Midbrain (tissue), 1 donor: ENCODE results near the gene TTC28.
"Not testable (repeated sequence)": the region's sequence is repeated elsewhere in the genome, so short reads cannot be mapped to it uniquely, and the experiment has no call there.

Experiments used
- DNase-seq: peaks from one replicate; lab custom pipeline; 2025; lab: John Stamatoyannopoulos, UW

Gene TTC28

DNA sequence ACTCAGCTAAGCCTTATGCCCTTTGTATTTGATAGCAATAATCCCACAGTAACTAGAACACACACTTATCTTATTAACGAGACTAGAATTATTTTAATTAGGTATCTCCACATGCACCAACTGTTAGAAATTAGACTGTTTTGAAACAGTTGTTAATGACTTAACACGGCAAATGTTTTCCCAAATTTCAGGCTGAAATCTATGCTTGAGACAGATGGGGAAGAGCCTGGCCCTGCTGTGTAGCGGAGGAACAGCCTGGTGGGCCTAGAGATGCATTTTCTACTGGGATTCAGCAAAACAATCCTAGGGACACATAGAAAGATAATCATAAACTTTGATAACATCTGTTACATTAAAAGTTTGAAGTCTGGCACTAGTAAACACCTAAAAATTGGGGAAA is 273.4 kb downstream of the TTC28 start:
- DNase-seq, result no peak

- no peak for DNase-seq
Observed at GRCh38 chr22:28405588-28405987, 274.1 kb downstream of the TTC28 start.

GRCh38 chr22:28402539-28402938 is 277.1 kb downstream of the TTC28 start:
- no peak for DNase-seq

- no peak for DNase-seq
Observed at GRCh38 chr22:28402060-28402459, 277.6 kb downstream of the TTC28 start.

DNA sequence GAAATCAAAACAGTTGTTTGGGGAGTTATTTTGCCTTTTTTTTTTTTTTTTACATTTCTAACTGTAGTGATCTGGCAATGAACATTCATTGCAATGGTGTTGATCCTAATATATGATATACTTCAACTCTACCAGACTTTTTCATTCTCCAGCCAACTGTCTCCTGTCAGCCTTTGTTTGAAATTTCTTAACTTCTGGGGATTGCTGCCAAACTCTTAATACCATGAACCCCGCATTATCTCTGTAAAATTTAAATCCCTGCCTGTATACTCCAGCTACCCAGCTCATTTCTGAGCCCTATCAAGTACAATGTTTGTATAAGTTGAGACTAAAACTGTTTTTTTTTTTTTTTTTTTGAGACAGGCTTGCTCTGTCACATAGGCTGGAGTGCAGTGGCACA is 280.7 kb downstream of the TTC28 start:
- DNase-seq, result no peak

GRCh38 chr22:28398355-28398754 is 281.3 kb downstream of the TTC28 start:
- peak; percentile 43 for DNase-seq

DNA sequence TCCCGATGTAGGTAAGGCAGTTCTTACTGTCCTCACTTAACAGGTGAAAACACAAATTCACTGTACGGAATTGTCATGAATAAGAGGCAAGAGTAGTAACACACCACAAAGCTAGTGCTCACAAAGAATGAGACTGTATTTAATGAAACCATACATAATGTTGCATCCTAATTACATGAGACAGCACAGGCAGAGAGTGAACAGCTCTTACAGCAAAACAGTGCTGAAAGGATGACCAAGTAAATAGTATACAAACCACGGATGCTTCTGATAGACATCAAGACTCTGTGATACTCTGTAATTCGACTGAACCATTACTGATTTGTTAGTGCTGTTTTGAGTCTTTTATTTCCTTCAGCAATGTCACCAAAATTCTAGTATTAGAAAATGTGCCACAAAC is 282.3 kb downstream of the TTC28 start:
- no peak for DNase-seq

- no peak for DNase-seq
Observed at GRCh38 chr22:28395920-28396753, 283.5 kb downstream of the TTC28 start.

DNA sequence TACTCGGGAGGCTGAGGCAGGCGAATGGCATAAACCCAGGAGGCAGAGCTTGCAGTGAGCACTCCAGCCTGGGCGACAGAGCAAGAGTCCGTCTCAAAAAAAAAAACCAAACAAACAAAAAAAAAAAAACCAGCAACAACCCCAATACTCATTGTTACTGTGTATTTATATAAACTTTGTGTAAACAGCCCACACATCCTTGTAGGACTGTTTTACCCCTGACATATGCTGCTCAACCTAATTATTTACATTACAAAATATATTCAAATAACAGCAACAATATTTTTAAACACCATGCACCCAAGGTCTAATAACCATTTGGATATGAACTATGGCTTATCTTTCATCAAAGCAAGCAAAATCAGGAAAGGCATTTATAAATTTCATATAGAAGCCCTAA is 284.1 kb downstream of the TTC28 start:
- no peak for DNase-seq

GRCh38 chr22:28394513-28395110 is 285.0 kb downstream of the TTC28 start:
- DNase-seq, result peak; percentile 19

GRCh38 chr22:28381429-28382167 is 298.0 kb downstream of the TTC28 start:
- DNase-seq, result no peak

- no peak for DNase-seq
Observed at GRCh38 chr22:28379951-28380350, 299.7 kb downstream of the TTC28 start.

- no peak for DNase-seq
Observed at GRCh38 chr22:28379075-28379779, 300.4 kb downstream of the TTC28 start.

DNA sequence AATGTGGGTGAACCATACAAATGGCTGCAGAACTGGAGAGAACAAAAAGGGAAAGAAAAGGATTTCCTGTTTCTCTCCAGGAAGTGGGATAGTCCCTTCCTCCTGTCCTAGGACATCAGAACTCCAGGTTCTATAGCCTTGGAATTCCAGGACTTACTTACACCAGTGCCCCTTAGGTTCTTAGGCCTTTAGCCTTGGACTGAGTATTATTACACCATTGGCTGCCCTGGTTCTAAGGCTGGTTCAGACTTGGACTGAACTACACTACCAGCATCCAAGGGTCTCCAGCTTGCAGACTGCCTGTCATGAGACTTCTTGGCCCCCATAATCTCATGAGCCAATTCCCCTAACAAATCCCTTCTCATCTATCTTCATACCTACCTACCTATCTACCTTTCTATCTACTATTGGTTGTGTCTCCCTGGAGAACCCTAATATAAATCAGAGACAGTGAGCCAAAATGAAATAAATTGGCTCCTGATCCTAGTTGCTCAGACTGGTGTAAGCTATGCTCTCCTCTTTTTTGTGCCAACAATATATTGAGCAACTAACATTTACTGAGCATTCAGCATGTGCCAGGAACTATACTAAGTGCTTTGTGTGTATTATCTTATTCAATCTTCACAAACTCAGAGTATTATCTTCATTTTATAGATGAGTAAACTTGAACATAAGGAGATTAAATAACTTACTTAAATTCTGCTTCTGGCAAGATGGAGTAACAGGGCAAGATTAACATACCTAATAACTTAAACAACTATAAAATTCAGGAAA is 303.7 kb downstream of the TTC28 start:
- DNase-seq, result no peak

DNA sequence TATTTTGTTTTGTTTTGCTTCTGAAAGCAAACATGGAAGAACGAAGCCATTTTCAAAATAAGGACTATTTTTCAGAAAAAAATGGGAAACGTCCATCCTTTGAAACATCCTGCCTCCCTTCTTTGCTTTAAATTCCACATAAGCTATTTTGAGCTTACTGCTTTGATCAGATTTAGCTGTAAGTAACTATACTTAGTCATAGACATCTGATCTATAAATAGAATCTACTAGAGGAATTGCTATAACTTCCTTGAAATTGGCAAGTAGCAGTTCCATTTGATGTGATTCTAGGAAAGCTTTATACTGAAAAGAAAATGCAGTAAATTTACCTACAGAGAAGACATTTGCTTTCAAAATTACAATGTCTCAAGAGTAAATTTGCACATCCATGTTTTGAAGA is 305.8 kb downstream of the TTC28 start:
- no peak for DNase-seq

- DNase-seq, result no peak
Observed at GRCh38 chr22:28369854-28370253, 309.8 kb downstream of the TTC28 start.

DNA sequence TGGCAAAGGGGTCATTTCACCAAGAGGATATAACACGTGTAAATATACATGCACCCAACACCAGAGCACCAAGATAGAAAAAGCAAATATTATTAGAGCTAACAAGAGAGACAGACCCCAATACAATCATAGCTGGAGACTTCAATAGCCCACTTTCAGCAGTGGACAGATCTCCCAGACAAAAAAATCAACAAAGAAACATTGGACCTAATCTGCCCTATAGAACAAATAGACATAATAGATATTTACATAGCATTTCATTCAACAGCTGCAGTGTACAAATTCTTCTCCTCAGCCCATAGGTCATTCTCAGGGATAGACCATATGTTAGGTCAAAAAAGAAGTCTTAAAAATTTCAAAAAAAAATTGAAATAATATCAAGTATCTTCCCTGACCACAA is 312.8 kb downstream of the TTC28 start:
- no peak for DNase-seq

- DNase-seq, result no peak
Observed at GRCh38 chr22:28365371-28365770, 314.3 kb downstream of the TTC28 start.

GRCh38 chr22:28364105-28364504 is 315.5 kb downstream of the TTC28 start:
- not testable (repeated sequence) for DNase-seq

DNA sequence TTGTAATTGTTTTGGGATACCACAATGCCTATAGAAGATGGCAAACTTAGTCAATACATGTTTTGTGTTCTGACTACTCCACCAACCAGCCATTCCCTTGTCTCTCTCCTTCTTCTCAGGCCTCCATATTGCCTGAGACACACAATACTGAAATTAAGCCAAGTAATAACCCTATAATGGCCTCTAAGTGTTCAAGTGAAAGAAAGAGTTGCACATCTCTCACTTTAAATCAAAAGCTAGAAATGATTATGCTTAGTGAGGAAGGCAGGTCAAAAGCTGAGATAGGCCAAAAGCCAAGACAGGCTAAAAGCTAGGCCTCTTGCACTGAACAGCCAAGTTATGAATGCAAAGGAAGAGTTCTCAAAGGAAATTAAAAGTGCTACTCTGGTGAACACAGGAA is 318.7 kb downstream of the TTC28 start:
- DNase-seq, result no peak

GRCh38 chr22:28358312-28358711 is 321.3 kb downstream of the TTC28 start:
- no peak for DNase-seq

DNA sequence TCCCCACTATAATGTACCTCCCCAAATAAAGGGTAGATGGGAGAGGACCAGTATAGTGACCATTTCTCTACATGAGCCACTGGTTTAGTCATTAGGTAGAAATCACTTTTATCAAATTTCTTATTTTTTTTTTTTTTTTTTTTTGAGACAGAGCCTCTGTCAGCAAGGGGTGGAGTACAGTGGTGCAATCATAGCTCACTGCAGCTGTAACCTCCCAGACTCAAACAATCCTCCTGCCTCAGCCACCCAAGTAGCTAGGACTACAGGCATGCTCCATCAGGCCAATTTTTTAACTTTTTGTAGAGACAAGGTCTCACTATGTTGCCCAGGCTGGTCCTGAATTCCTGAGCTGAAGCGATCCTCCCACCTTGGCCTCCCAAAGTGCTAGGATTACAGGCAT is 322.4 kb downstream of the TTC28 start:
- no peak for DNase-seq
